AG10803 (cell line): ENCODE results near the gene GAL.

Source experiments
- DNase-seq: peaks from one replicate; pipeline ENCODE4 v3.0.0; 2010; ENCODE audit warnings: low read depth
- H3K4me3 ChIP-seq: 2 replicates; pipeline ENCODE4 v1.5.1; 2011; ENCODE audit warnings: mild to moderate bottlenecking, low read length, control low read depth
- TF ChIP-seq, protein P1 (sequence below): conservative IDR thresholded peaks from 2 replicates; pipeline ENCODE4 v1.5.1; 2011; ENCODE audit warnings: mild to moderate bottlenecking, low read length, control low read depth, inconsistent platforms

Gene GAL

DNA sequence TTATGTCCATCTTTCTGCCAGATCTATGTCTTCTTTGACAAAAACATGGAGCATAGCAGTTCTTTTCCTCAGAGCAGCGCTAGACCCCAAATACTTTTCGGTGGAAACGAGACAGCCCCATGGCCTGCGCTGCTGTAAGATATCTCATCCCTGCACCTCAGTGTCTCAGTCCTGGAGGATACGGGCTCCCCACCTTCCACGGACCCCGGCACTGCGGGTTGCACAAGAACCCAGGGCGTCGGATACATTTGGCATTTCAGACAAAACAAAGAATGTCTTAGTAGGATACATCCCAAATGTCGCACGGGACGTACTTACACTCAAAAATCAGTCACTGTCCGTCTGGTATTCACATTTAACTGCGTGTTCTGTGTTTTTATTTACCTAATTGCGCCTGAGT is 9.9 kb upstream of the GAL start:
- no peak overlapping the region for H3K4me3 ChIP-seq
- TF ChIP-seq, protein P1, sequence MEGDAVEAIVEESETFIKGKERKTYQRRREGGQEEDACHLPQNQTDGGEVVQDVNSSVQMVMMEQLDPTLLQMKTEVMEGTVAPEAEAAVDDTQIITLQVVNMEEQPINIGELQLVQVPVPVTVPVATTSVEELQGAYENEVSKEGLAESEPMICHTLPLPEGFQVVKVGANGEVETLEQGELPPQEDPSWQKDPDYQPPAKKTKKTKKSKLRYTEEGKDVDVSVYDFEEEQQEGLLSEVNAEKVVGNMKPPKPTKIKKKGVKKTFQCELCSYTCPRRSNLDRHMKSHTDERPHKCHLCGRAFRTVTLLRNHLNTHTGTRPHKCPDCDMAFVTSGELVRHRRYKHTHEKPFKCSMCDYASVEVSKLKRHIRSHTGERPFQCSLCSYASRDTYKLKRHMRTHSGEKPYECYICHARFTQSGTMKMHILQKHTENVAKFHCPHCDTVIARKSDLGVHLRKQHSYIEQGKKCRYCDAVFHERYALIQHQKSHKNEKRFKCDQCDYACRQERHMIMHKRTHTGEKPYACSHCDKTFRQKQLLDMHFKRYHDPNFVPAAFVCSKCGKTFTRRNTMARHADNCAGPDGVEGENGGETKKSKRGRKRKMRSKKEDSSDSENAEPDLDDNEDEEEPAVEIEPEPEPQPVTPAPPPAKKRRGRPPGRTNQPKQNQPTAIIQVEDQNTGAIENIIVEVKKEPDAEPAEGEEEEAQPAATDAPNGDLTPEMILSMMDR = no peak
- DNase-seq = no peak

DNA sequence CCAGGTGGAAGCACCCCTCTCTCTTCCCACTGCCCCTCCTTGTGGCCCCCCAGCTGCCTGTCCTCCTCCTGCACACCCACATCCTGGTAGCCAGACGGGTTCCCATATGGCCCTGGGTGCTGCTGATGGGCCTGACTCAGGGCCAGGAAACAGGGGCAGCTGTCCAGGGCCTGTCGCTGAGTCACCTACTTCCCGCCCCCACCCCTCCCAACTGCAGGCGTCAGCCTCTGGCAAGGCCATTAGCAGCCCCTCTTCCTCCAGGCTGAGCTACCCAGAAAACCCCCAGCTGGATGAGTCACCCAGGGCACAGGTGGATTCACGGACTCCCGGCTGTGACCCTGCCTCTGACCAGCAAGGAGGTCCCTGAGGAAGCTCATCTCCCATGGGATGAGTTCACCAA is 6.9 kb upstream of the GAL start:
- H3K4me3 ChIP-seq = no peak overlapping the region
- peak; percentile 62 for DNase-seq
- TF ChIP-seq, protein P1 = no peak

DNA sequence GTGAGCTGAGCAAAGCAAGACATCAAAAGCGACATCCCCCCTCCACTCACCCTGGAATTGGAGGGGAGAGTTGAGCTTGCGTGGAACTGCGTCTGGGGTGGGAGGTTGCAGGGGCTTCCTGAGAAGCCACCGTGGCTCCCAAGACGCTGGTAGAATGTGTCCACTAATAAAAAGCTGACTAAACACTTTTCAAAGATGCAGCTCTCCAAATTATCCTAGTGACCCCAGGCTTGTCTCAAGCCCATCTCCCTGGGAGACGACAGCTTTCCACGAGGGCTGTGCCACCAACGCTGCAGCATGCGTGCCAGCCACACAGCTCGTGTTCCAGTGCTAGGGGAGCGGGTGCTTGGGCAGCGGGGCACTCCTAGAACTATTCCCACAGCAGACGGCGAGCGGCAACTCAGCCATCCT is 6.3 kb upstream of the GAL start:
- DNase-seq = no peak
- TF ChIP-seq, protein P1 = no peak
- no peak overlapping the region for H3K4me3 ChIP-seq

DNA sequence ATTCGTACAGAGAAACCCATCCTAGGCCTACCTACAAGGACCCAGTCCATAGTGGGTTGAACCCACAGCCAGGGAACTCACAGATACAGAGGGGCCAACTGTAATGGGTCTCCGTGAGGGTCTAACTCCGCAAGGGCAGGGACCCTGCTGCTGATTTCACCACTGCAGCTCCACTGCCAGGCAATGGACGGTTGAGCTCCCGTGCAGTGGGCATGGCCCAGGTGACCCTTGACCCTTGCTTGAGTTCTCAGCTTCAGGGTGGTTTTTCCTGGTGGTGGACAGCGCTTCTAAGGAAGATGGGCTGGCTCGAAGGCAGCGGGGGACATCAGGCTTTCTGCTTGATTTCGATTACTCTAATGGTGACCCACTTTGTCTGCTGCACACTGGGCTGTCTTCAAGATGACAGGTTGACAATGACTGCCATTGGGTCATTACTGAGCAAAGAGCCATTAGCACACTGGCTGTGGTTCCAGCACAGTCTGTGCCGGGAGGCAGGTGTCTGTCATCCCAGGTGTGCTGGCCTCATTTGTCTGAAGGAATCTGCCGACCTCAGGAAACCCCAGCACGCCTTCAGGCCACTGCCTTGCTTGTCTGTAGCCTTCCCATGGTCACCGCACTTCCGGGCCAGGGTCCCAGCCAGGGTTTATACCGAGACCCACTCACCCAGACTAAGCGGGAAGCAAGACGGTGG is 3.7 kb upstream of the GAL start:
- no peak for DNase-seq
- H3K4me3 ChIP-seq = no peak overlapping the region
- TF ChIP-seq, protein P1 = no peak

DNA sequence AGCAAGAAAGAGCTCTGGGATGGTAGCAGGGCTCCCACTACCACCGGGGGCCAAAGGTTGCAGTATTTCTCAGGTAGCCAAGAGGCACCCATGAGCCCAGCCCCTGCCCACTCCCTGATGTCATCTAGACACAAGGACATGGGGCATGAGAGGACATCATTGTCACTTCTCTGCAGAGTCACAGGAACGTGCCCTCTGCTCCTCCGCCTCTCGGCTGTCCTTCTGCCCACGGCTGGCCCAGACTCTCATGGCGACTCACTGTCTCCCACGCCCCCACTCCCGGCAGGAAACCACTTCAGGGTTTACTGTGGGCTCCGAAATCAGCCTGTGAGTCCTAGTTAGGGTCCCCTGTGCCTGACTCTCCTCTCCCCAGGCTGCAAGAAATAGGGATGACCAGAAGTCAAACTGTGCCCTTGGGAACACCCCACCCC is 1.8 kb upstream of the GAL start:
- DNase-seq = no peak
- TF ChIP-seq, protein P1 = no peak
- no peak overlapping the region for H3K4me3 ChIP-seq

DNA sequence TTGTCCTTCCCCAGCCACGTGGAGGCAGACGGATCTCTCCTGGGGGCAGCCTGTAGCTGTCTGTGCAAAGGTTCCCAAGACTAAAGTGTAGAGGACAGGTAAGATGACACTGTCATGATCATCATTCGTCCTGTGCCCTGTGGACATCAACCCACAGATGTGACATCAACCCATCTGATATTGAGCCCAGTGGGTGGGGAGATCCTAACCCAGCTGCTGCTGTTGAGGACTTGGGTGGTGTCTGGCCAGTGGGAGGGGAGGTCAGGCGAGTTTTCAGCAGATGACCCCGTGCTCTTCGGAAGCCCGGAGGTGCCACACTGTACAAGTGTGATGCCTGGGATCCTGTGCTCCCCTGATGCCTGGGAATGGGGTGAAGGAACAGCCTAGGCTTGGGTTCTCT is 1.2 kb upstream of the GAL start:
- TF ChIP-seq, protein P1 = no peak
- no peak overlapping the region for H3K4me3 ChIP-seq
- no peak for DNase-seq

DNA sequence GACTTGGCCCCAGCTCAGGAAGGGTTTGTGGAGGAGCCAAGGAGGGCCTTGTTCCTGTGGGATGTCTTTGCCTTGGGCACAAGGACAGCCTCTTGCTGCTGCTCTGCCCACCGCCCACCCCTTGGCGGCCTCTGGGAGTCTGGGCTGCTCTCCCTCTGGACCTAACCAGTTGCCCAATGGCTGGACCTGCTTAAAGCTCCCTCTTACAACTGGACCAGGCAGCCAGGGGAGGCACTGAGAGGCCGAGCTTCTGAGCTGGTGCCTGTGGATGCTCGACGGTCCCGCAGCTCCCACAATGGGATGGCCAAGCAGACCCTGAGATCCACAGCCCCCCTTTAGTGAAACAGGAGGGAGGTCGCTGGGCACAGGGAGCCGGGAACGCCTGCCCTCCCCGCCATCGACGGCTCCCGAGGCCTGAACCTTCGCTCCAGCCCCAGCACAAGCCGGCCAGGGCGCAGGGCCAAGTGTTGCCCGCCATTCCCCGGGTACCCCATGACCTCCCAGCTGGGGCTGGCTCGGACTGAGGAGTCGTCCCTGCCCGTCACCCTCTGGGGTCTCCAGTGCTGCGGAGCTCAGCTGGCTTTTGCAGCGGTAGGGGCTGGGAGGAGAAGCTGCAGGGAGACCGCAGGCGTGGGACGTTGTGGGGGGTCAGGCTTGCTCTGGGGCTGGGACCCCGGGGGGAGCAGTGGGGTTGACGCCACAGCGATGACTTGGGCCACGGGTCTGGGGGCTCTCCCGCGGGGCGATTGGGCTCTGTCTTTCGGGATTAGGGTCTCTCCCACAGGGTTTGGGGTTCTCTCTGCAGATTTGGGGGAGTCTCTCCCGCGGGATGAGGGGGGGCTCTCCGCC is 584 bp upstream of the GAL start:
- no peak for DNase-seq
- no peak overlapping the region for H3K4me3 ChIP-seq
- TF ChIP-seq, protein P1 = no peak
